Measurements from ENCODE around the gene ATP4B.

ATP4B gene

GRCh38 chr13:113599391-113599790 is 58.6 kb downstream of the ATP4B start:
- Histone ChIP-seq H3K27me3 (ENCODE audit: insufficient read depth, low read length, poor library complexity, severe bottlenecking) (no peaks in the 10 kb centered on the region), H3K36me3 (ENCODE audit: insufficient read depth, low read length) (no peaks in the 10 kb centered on the region), H4K20me1 (ENCODE audit: insufficient read depth, low read length, poor library complexity, severe bottlenecking) (no peaks in the 10 kb centered on the region), H3K4me1 (ENCODE audit: insufficient read depth, low read length, poor library complexity, severe bottlenecking) (no peaks in the 10 kb centered on the region), H2AFZ (ENCODE audit: low read length) (no peak overlapping the region), H3K79me2 (ENCODE audit: insufficient read depth, low read length) (no peaks in the 10 kb centered on the region), H3K9ac (ENCODE audit: low read depth, low read length, poor library complexity, severe bottlenecking) (no peak overlapping the region), H3K4me3 (ENCODE audit: low read length, poor library complexity, severe bottlenecking) (no peak overlapping the region), H3K4me2 (ENCODE audit: low read depth, low read length, poor library complexity, severe bottlenecking) (no peak overlapping the region), H3K9me2 (replicated peaks; ENCODE audit: low read depth, low read length) (no peaks in the 10 kb centered on the region), H3F3A (ENCODE audit: low read depth) (no peaks in the 10 kb centered on the region), H3K9me3 (ENCODE audit: insufficient read depth, low read depth, low read length) (peaks cover 17% of the 10 kb centered on the region; the same call in 1 of the 2 replicates)
- TF ChIP-seq, protein P1, sequence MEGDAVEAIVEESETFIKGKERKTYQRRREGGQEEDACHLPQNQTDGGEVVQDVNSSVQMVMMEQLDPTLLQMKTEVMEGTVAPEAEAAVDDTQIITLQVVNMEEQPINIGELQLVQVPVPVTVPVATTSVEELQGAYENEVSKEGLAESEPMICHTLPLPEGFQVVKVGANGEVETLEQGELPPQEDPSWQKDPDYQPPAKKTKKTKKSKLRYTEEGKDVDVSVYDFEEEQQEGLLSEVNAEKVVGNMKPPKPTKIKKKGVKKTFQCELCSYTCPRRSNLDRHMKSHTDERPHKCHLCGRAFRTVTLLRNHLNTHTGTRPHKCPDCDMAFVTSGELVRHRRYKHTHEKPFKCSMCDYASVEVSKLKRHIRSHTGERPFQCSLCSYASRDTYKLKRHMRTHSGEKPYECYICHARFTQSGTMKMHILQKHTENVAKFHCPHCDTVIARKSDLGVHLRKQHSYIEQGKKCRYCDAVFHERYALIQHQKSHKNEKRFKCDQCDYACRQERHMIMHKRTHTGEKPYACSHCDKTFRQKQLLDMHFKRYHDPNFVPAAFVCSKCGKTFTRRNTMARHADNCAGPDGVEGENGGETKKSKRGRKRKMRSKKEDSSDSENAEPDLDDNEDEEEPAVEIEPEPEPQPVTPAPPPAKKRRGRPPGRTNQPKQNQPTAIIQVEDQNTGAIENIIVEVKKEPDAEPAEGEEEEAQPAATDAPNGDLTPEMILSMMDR (conservative IDR thresholded peaks at IDR 0.05; ENCODE audit: low read length) = no peak
- no peak for TF ChIP-seq EZH2phosphoT487 (IDR thresholded peaks at IDR 0.05; ENCODE audit: borderline replicate concordance)
